Measurements from ENCODE around the gene GPR152. TPM values are rescaled to one million over a fixed set of nuclear protein-coding genes. Genes with fewer than 3 reads are reported as not detected.

Gene GPR152
- total and polyA plus RNA-seq, 2 of the 8 experiments (the other 6 are each of a cell fraction or from before 2014, with no cell fraction given): not detected

DNA sequence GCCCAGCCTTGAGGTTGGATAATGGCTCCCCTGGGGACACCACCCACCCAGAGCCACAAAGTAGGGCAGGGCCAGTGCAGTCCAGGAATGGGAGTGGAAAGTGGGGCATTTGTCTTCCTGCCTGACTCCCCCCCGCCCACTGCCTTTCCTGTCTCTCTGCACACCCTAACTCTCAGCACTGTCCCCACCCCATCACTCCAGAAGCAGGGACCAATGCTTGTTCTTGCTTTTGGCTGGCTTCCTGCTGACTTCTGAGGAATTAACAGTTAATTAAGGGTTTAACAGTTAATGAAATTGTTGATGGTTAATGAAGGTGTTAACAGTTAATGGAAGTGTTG, 47.9 kb upstream of the GPR152 start:
- WGBS, 2 experiments (ENCODE audit: extremely low coverage in 1 of 2, insufficient coverage in 1 of 2, insufficient read length in 1 of 2, insufficient replicate concordance in 2 of 2, low coverage in 1 of 2, low lambda C conversion rate in 2 of 2, missing lambda C conversion rate in 1 of 2): 86% methylated on average over 1 of the region's 1 CpG; no CpG with 5 or more reads in 1 of the 2 experiments
- no peak overlapping the region for H2AFZ ChIP-seq (ENCODE audit: low read length)
- TF ChIP-seq TCF12 (IDR thresholded peaks at IDR 0.05; ENCODE audit: low read depth, low read length) (no peak), SP4 (IDR thresholded peaks at IDR 0.05; ENCODE audit: low read length) (no peak), FOSL1 (IDR thresholded peaks at IDR 0.05; ENCODE audit: insufficient read depth, low read depth, low read length) (no peak), HDAC2 (IDR thresholded peaks at IDR 0.05; ENCODE audit: borderline replicate concordance in 1 of 2, low read depth in 2 of 2, low read length in 2 of 2) (no peak), CHD2 (IDR thresholded peaks at IDR 0.05; ENCODE audit: low read length) (no peak), MAFK (IDR thresholded peaks at IDR 0.05; ENCODE audit: low read depth, low read length) (no peak), NRF1 (IDR thresholded peaks at IDR 0.05; ENCODE audit: low read depth, low read length) (no peak), BRCA1 (IDR thresholded peaks at IDR 0.05; ENCODE audit: low read depth, low read length) (no peak), NANOG (IDR thresholded peaks at IDR 0.05; ENCODE audit: insufficient read depth, low read depth, low read length, poor library complexity, severe bottlenecking) (no peak), GABPA (IDR thresholded peaks at IDR 0.05; ENCODE audit: borderline replicate concordance, insufficient read depth, low read length) (no peak), TEAD4 (IDR thresholded peaks at IDR 0.05; ENCODE audit: low read depth, low read length) (no peak), CBX8 (IDR thresholded peaks at IDR 0.05; ENCODE audit: borderline replicate concordance, low read depth, low read length) (no peak), POU5F1 (IDR thresholded peaks at IDR 0.05; ENCODE audit: low read depth, low read length) (no peak)
- TF ChIP-seq, protein P1, sequence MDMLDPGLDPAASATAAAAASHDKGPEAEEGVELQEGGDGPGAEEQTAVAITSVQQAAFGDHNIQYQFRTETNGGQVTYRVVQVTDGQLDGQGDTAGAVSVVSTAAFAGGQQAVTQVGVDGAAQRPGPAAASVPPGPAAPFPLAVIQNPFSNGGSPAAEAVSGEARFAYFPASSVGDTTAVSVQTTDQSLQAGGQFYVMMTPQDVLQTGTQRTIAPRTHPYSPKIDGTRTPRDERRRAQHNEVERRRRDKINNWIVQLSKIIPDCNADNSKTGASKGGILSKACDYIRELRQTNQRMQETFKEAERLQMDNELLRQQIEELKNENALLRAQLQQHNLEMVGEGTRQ (IDR thresholded peaks at IDR 0.05; ENCODE audit: low read length): no peak

More for the DNA sequence above, 47.9 kb upstream of the GPR152 start:
- Histone ChIP-seq H2BK120ac (replicated peaks; ENCODE audit: low read depth, low read length) (no peak overlapping the region), H3K27ac (ENCODE audit: low read depth, low read length) (no peak overlapping the region), H3K56ac (replicated peaks; ENCODE audit: insufficient read length, low read depth, low read length) (no peak overlapping the region), H3K36me3 (ENCODE audit: control insufficient read depth in 2 of 4, insufficient read depth in 4 of 4, low read length in 3 of 4) (peaks cover 0 to 8% (median 4%) of the 10 kb centered on the region in 4 experiments; a peak in 6 of 8 replicates), H3K4ac (replicated peaks; ENCODE audit: insufficient read length, low read depth, low read length) (no peak overlapping the region), H2BK12ac (ENCODE audit: low read depth, low read length) (no peak overlapping the region), H3K4me3 (ENCODE audit: extremely low read depth in 1 of 4, insufficient read depth in 2 of 4, low read depth in 3 of 4, low read length in 4 of 4) (no peak overlapping the region), H3K9ac (replicated peaks in 1 of 4; ENCODE audit: extremely low read depth in 1 of 4, low read depth in 3 of 4, low read length in 3 of 4) (no peak overlapping the region), H2BK15ac (ENCODE audit: low read length) (no peak overlapping the region), H3K79me2 (ENCODE audit: control insufficient read depth in 1 of 2, insufficient read depth in 2 of 2, low read length in 2 of 2) (no peaks in the 10 kb centered on the region), H4K5ac (ENCODE audit: insufficient read length, low read depth, low read length) (no peak overlapping the region), H3K9me3 (ENCODE audit: insufficient read depth in 2 of 2, low read depth in 1 of 2, low read length in 1 of 2) (no peaks in the 10 kb centered on the region), H3K14ac (ENCODE audit: insufficient read length) (no peak overlapping the region), H3K23me2 (ENCODE audit: low read depth, low read length) (peaks cover 14% of the 10 kb centered on the region; the same call in 1 of the 2 replicates), H3K23ac (ENCODE audit: insufficient read length) (no peak overlapping the region), H2BK20ac (ENCODE audit: low read length) (no peak overlapping the region), H3K79me1 (ENCODE audit: low read depth, low read length) (no peaks in the 10 kb centered on the region), H2AK5ac (ENCODE audit: low read depth, low read length) (no peak overlapping the region), H3K18ac (ENCODE audit: extremely low read depth, low read length) (no peak overlapping the region), H4K20me1 (replicated peaks in 1 of 2; ENCODE audit: control insufficient read depth in 1 of 2, insufficient read depth in 2 of 2, low read length in 2 of 2) (peaks cover 3 to 12% of the 10 kb centered on the region in 2 experiments), H4K91ac (replicated peaks; ENCODE audit: insufficient read length, low read length) (no peak overlapping the region), H3K4me1 (replicated peaks in 1 of 4; ENCODE audit: control insufficient read depth in 3 of 4, insufficient read depth in 4 of 4, low read length in 3 of 4) (peaks cover 0 to 13% (median 2%) of the 10 kb centered on the region in 4 experiments; a peak in 5 of 7 replicates), H3K4me2 (ENCODE audit: insufficient read depth in 1 of 2, low read depth in 2 of 2, low read length in 2 of 2) (no peak overlapping the region), H3K27me3 (replicated peaks in 1 of 4; ENCODE audit: control insufficient read depth in 3 of 4, extremely low read depth in 1 of 4, insufficient read depth in 3 of 4, low read length in 3 of 4) (peaks cover 0 to 8% (median 4%) of the 10 kb centered on the region in 4 experiments; a peak in 3 of 7 replicates), H2BK5ac (ENCODE audit: low read depth, low read length) (no peak overlapping the region), H4K8ac (ENCODE audit: extremely low read depth, insufficient read depth, low read length) (no peak overlapping the region)
- FAIRE-seq (no peak), DNase-seq (ENCODE audit: low read depth in 1 of 2, low spot score in 2 of 2) (no peak)
- ChIA-PET POLR2A (ENCODE audit: partially characterized antibody) (interaction anchor here (1.1 to 1.5 kb wide), 3 partner anchors 10 to 33 kb away, joined by 3 to 4 read pairs (median 3); no protein-coding TSS in a partner anchor), CTCF (ENCODE audit: partially characterized antibody) (no interaction called here)

All from H1 (cell line).